Measurements from ENCODE around the gene SH3TC1.

Gene SH3TC1

GRCh38 chr4:8184061-8184460 is 15.0 kb upstream of the SH3TC1 start:
- H3K79me2 ChIP-seq (ENCODE audit: control insufficient read depth, low read length), result no peaks in the 10 kb centered on the region
- H3K9me2 ChIP-seq (replicated peaks; ENCODE audit: control insufficient read depth, low read length), result no peaks in the 10 kb centered on the region
- no peaks in the 10 kb centered on the region for H4K20me1 ChIP-seq (ENCODE audit: control insufficient read depth, insufficient read depth, low read depth, low read length)
- no peak overlapping the region for H3K4me3 ChIP-seq (ENCODE audit: low read length)
- TF ChIP-seq CTCF (IDR thresholded peaks at IDR 0.05; ENCODE audit: low read depth, low read length, poor library complexity, severe bottlenecking) (no peak), EZH2phosphoT487 (IDR thresholded peaks at IDR 0.05; ENCODE audit: borderline replicate concordance, low read length) (no peak)
- H3K36me3 ChIP-seq (ENCODE audit: control insufficient read depth, low read length), result no peaks in the 10 kb centered on the region
- H3K27ac ChIP-seq (ENCODE audit: low read depth, low read length), result no peak overlapping the region
- H3K27me3 ChIP-seq (ENCODE audit: control insufficient read depth, low read length), result peaks cover 8% of the 10 kb centered on the region
- H3K4me2 ChIP-seq (ENCODE audit: low read length), result no peak overlapping the region
- no peaks in the 10 kb centered on the region for H3K9me3 ChIP-seq (ENCODE audit: control insufficient read depth, insufficient read depth, low read length)
- H3K4me1 ChIP-seq (ENCODE audit: control insufficient read depth, low read length), result no peaks in the 10 kb centered on the region
- H3F3A ChIP-seq (ENCODE audit: control insufficient read depth, insufficient read depth), result no peaks in the 10 kb centered on the region

- peaks cover 6% of the 10 kb centered on the region for H3K4me1 ChIP-seq (ENCODE audit: control insufficient read depth, low read length)
- H3K27ac ChIP-seq (ENCODE audit: low read depth, low read length), result no peak overlapping the region
- H3K27me3 ChIP-seq (ENCODE audit: control insufficient read depth, low read length), result peaks cover 8% of the 10 kb centered on the region
- H3K4me3 ChIP-seq (ENCODE audit: low read length), result no peak overlapping the region
- no peak overlapping the region for H3K4me2 ChIP-seq (ENCODE audit: low read length)
- no peaks in the 10 kb centered on the region for H4K20me1 ChIP-seq (ENCODE audit: control insufficient read depth, insufficient read depth, low read depth, low read length)
- H3K36me3 ChIP-seq (ENCODE audit: control insufficient read depth, low read length), result no peaks in the 10 kb centered on the region
- H3F3A ChIP-seq (ENCODE audit: control insufficient read depth, insufficient read depth), result no peaks in the 10 kb centered on the region
- H3K9me2 ChIP-seq (replicated peaks; ENCODE audit: control insufficient read depth, low read length), result no peaks in the 10 kb centered on the region
- TF ChIP-seq EZH2phosphoT487 (IDR thresholded peaks at IDR 0.05; ENCODE audit: borderline replicate concordance, low read length) (no peak), CTCF (IDR thresholded peaks at IDR 0.05; ENCODE audit: low read depth, low read length, poor library complexity, severe bottlenecking) (no peak)
- no peaks in the 10 kb centered on the region for H3K9me3 ChIP-seq (ENCODE audit: control insufficient read depth, insufficient read depth, low read length)
- no peaks in the 10 kb centered on the region for H3K79me2 ChIP-seq (ENCODE audit: control insufficient read depth, low read length)
Measured at GRCh38 chr4:8185295-8185694, 13.8 kb upstream of the SH3TC1 start.

GRCh38 chr4:8185930-8186329 is 13.2 kb upstream of the SH3TC1 start:
- Histone ChIP-seq H3K79me2 (ENCODE audit: control insufficient read depth, low read length) (no peaks in the 10 kb centered on the region), H3K36me3 (ENCODE audit: control insufficient read depth, low read length) (no peaks in the 10 kb centered on the region), H3K4me1 (ENCODE audit: control insufficient read depth, low read length) (peaks cover 7% of the 10 kb centered on the region), H4K20me1 (ENCODE audit: control insufficient read depth, insufficient read depth, low read depth, low read length) (no peaks in the 10 kb centered on the region), H3K9me3 (ENCODE audit: control insufficient read depth, insufficient read depth, low read length) (no peaks in the 10 kb centered on the region), H3K27me3 (ENCODE audit: control insufficient read depth, low read length) (peaks cover 8% of the 10 kb centered on the region), H3K27ac (ENCODE audit: low read depth, low read length) (no peak overlapping the region), H3K4me3 (ENCODE audit: low read length) (no peak overlapping the region), H3K4me2 (ENCODE audit: low read length) (no peak overlapping the region), H3F3A (ENCODE audit: control insufficient read depth, insufficient read depth) (no peaks in the 10 kb centered on the region), H3K9me2 (replicated peaks; ENCODE audit: control insufficient read depth, low read length) (no peaks in the 10 kb centered on the region)
- no peak for TF ChIP-seq EZH2phosphoT487 (IDR thresholded peaks at IDR 0.05; ENCODE audit: borderline replicate concordance, low read length)

GRCh38 chr4:8188085-8188484 is 11.0 kb upstream of the SH3TC1 start:
- Histone ChIP-seq H3K4me2 (ENCODE audit: low read length) (no peak overlapping the region), H3K79me2 (ENCODE audit: control insufficient read depth, low read length) (no peaks in the 10 kb centered on the region), H4K20me1 (ENCODE audit: control insufficient read depth, insufficient read depth, low read depth, low read length) (no peaks in the 10 kb centered on the region), H3K27me3 (ENCODE audit: control insufficient read depth, low read length) (peaks cover 8% of the 10 kb centered on the region), H3K4me3 (ENCODE audit: low read length) (no peak overlapping the region), H3F3A (ENCODE audit: control insufficient read depth, insufficient read depth) (no peaks in the 10 kb centered on the region), H3K36me3 (ENCODE audit: control insufficient read depth, low read length) (no peaks in the 10 kb centered on the region), H3K9me3 (ENCODE audit: control insufficient read depth, insufficient read depth, low read length) (no peaks in the 10 kb centered on the region), H3K9me2 (replicated peaks; ENCODE audit: control insufficient read depth, low read length) (no peaks in the 10 kb centered on the region), H3K4me1 (ENCODE audit: control insufficient read depth, low read length) (peaks cover 22% of the 10 kb centered on the region), H3K27ac (ENCODE audit: low read depth, low read length) (no peak overlapping the region)
- TF ChIP-seq EZH2phosphoT487 (IDR thresholded peaks at IDR 0.05; ENCODE audit: borderline replicate concordance, low read length) (no peak), CTCF (IDR thresholded peaks at IDR 0.05; ENCODE audit: low read depth, low read length, poor library complexity, severe bottlenecking) (no peak)
